ENCODE measurements around the gene PIK3CG.
"Not testable (repeated sequence)": the region's sequence is repeated elsewhere in the genome, so short reads cannot be mapped to it uniquely, and the experiment has no call there.

PIK3CG gene

GRCh38 chr7:106888204-106888603 is 23.1 kb downstream of the PIK3CG start:
- no peak for DNase-seq

- no peak for DNase-seq
Observed at GRCh38 chr7:106890952-106891351, 25.9 kb downstream of the PIK3CG start.

- no peak for DNase-seq
Observed at GRCh38 chr7:106891548-106892410, 26.7 kb downstream of the PIK3CG start.

GRCh38 chr7:106893591-106893990 is 28.5 kb downstream of the PIK3CG start:
- DNase-seq, result no peak

GRCh38 chr7:106895246-106895864 is 30.3 kb downstream of the PIK3CG start:
- no peak for DNase-seq

- no peak for DNase-seq
Observed at GRCh38 chr7:106896231-106896630, 31.1 kb downstream of the PIK3CG start.

GRCh38 chr7:106897553-106897952 is 32.5 kb downstream of the PIK3CG start:
- not testable (repeated sequence) for DNase-seq

- not testable (repeated sequence) for DNase-seq
Observed at GRCh38 chr7:106898967-106899366, 33.9 kb downstream of the PIK3CG start.

- no peak for DNase-seq
Observed at GRCh38 chr7:106901828-106902441, 36.9 kb downstream of the PIK3CG start.

GRCh38 chr7:106905734-106906133 is 40.7 kb downstream of the PIK3CG start:
- DNase-seq, result no peak

- DNase-seq, result no peak
Observed at GRCh38 chr7:106911959-106912358, 46.9 kb downstream of the PIK3CG start.

GRCh38 chr7:106914018-106914607 is 49.0 kb downstream of the PIK3CG start:
- DNase-seq, result no peak

- no peak for DNase-seq
Observed at GRCh38 chr7:106915407-106915806, 50.3 kb downstream of the PIK3CG start.

GRCh38 chr7:106915873-106916272 is 50.8 kb downstream of the PIK3CG start:
- no peak for DNase-seq

- DNase-seq, result no peak
Observed at GRCh38 chr7:106916679-106917078, 51.6 kb downstream of the PIK3CG start.

GRCh38 chr7:106918991-106919390 is 53.9 kb downstream of the PIK3CG start:
- DNase-seq, result no peak

GRCh38 chr7:106924468-106924867 is 59.4 kb downstream of the PIK3CG start:
- DNase-seq, result not testable (repeated sequence)

GRCh38 chr7:106926892-106927291 is 61.8 kb downstream of the PIK3CG start:
- no peak for DNase-seq

- DNase-seq, result no peak
Observed at GRCh38 chr7:106927536-106927935, 62.5 kb downstream of the PIK3CG start.

- not testable (repeated sequence) for DNase-seq
Observed at GRCh38 chr7:106929616-106930015, 64.5 kb downstream of the PIK3CG start.

GRCh38 chr7:106936236-106936635 is 71.2 kb downstream of the PIK3CG start:
- no peak for DNase-seq

GRCh38 chr7:106938122-106938521 is 73.0 kb downstream of the PIK3CG start:
- DNase-seq, result not testable (repeated sequence)

GRCh38 chr7:106938803-106939202 is 73.7 kb downstream of the PIK3CG start:
- DNase-seq, result no peak

Data from CD4-positive, alpha-beta T cell treated with Interleukin-6 for 4 hours (primary cell).